ENCODE results near the gene LTF. TPM values are rescaled to one million over a fixed set of nuclear protein-coding genes. Genes with fewer than 3 reads are reported as not detected.
A peak's percentile ranks its signal among the peaks of the same experiment; 100 is the strongest.

The LTF gene
- total and polyA plus RNA-seq, 2 of the 13 experiments (the other 11 are each of a cell fraction or from before 2014, with no cell fraction given): not detected

DNA sequence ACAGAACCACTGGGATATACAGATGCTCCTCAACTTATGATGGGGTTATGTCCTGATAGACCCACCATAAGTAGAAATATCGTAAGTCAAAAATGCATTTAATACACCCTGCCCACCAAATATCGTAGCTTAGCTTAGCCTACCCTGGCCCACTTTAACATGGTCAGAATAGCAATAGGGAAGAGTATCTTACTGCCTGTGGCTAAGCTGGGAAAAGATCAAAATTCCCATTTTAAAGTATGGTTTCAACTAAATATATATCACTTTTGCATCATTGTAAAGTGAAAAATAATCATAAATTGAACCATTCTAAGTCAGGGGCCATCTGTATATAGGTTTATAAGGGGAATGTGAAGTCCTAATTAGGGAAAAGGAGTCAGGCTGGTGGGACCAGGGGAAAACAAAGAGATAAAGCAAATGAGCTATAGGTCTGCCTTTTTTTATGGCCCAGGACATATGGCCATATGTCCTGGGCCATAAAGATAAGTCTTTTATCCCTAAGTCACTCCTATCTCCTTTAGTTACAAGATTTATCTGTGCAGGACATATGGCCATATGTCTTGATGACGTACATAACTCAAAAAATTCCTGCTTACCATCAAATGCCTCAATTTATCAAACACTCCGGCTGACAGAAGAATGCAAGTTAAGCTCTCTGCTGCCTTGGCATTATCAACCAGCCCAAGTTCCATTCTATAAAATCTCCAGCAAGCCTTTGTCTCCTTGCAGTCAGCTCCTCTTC, 44.3 kb upstream of the LTF start:
- H3K4me2 ChIP-seq (ENCODE audit: low read depth, low read length): no peak overlapping the region
- intact Hi-C loops (cut with micrococcal nuclease; ENCODE audit: unreplicated experiment) (no loop called here), in situ Hi-C loops (cut with HindIII; ENCODE audit: extremely low pct_ligation_motif_present, low pct_unique_long_range_greater_than_20kb) (no loop called here)
- H3K4me1 ChIP-seq (ENCODE audit: insufficient read depth, low read length): no peaks in the 10 kb centered on the region
- no peaks in the 10 kb centered on the region for H3K36me3 ChIP-seq (replicated peaks in 1 of 2; ENCODE audit: control insufficient read depth in 1 of 2, insufficient read depth in 2 of 2, low read length in 2 of 2)
- 53% methylated on average over 4 of the region's 4 CpGs for WGBS (ENCODE audit: low lambda C conversion rate)
- no peaks in the 10 kb centered on the region for H4K20me1 ChIP-seq (ENCODE audit: insufficient read depth, low read length)
- no peaks in the 10 kb centered on the region for H3K9me3 ChIP-seq (ENCODE audit: low read length)
- no peak for DNase-seq (ENCODE audit: low spot score)
- no peak overlapping the region for H3K9ac ChIP-seq (ENCODE audit: insufficient read depth, low read depth, low read length)
- ATAC-seq: no peak
- H3K27ac ChIP-seq (ENCODE audit: extremely low read length, insufficient read depth, low read length): no peak overlapping the region
- TF ChIP-seq, protein P1, sequence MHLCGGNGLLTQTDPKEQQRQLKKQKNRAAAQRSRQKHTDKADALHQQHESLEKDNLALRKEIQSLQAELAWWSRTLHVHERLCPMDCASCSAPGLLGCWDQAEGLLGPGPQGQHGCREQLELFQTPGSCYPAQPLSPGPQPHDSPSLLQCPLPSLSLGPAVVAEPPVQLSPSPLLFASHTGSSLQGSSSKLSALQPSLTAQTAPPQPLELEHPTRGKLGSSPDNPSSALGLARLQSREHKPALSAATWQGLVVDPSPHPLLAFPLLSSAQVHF (CRISPR knock-in tag; IDR thresholded peaks at IDR 0.05): no peak
- peak; percentile 62 for TF ChIP-seq CREB1 (IDR thresholded peaks at IDR 0.05)
- no peak for TF ChIP-seq CREB1 (CRISPR knock-in tag; IDR thresholded peaks at IDR 0.05)
- no peak for TF ChIP-seq HHEX (CRISPR knock-in tag; IDR thresholded peaks at IDR 0.05)
- no peak for TF ChIP-seq JDP2 (CRISPR knock-in tag; IDR thresholded peaks at IDR 0.05; ENCODE audit: borderline replicate concordance)
- no peak overlapping the region for H3K4me3 ChIP-seq (replicated peaks in 1 of 3; ENCODE audit: insufficient read depth in 1 of 3, low read depth in 2 of 3, low read length in 3 of 3)
- ChIA-PET POLR2A (no interaction called here), CTCF (ENCODE audit: low intra/inter-chr PET ratio, low total read pairs) (no interaction called here)
- no peaks in the 10 kb centered on the region for H3K79me2 ChIP-seq (ENCODE audit: insufficient read depth, low read length)
- no peak for FAIRE-seq
- no TSS peak for BruUV-seq (replicated peaks)
- peaks cover 0 to 2% of the 10 kb centered on the region in 2 experiments; a peak in 2 of 5 replicates for H3K27me3 ChIP-seq (ENCODE audit: control insufficient read depth in 1 of 2, insufficient read depth in 2 of 2, low read length in 2 of 2)
- no peak overlapping the region for H2AFZ ChIP-seq (ENCODE audit: low read length)

DNA sequence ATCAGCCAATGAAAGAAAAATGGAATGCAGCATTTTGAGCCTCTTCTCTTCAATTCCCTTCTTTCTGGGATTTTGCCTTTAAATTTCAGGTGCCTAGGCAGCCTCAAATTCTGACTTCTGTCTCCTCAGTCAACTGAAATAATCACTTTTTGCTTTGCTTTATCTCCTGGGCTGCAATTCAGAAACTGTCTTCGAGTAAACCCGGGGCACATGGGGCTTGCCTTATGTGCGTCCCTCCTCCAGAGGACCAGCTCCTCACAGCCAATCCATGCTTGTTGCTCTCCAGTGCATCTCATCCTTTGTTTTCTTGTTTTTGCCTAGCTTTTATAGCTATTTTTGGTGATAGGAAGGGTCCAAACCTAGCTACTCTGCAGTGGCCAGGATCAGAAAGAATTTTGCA, 41.8 kb upstream of the LTF start:
- intact Hi-C loops (cut with micrococcal nuclease; ENCODE audit: unreplicated experiment) (no loop called here), in situ Hi-C loops (cut with HindIII; ENCODE audit: extremely low pct_ligation_motif_present, low pct_unique_long_range_greater_than_20kb) (no loop called here)
- Histone ChIP-seq H3K9me3 (ENCODE audit: low read length) (no peaks in the 10 kb centered on the region), H3K4me2 (ENCODE audit: low read depth, low read length) (no peak overlapping the region), H4K20me1 (ENCODE audit: insufficient read depth, low read length) (no peaks in the 10 kb centered on the region), H3K79me2 (ENCODE audit: insufficient read depth, low read length) (no peaks in the 10 kb centered on the region), H3K4me1 (ENCODE audit: insufficient read depth, low read length) (no peaks in the 10 kb centered on the region), H3K36me3 (replicated peaks in 1 of 2; ENCODE audit: control insufficient read depth in 1 of 2, insufficient read depth in 2 of 2, low read length in 2 of 2) (no peaks in the 10 kb centered on the region), H3K9ac (ENCODE audit: insufficient read depth, low read depth, low read length) (no peak overlapping the region), H3K27me3 (ENCODE audit: control insufficient read depth in 1 of 2, insufficient read depth in 2 of 2, low read length in 2 of 2) (peaks cover 0 to 2% of the 10 kb centered on the region in 2 experiments; a peak in 3 of 5 replicates), H3K27ac (ENCODE audit: extremely low read length, insufficient read depth, low read length) (no peak overlapping the region), H2AFZ (ENCODE audit: low read length) (no peak overlapping the region), H3K4me3 (replicated peaks in 1 of 3; ENCODE audit: insufficient read depth in 1 of 3, low read depth in 2 of 3, low read length in 3 of 3) (no peak overlapping the region)
- ATAC-seq (no peak), DNase-seq (ENCODE audit: low spot score) (no peak), FAIRE-seq (no peak)
- ChIA-PET CTCF (ENCODE audit: low intra/inter-chr PET ratio, low total read pairs) (no interaction called here), POLR2A (no interaction called here)
- TF ChIP-seq ZEB1 (IDR thresholded peaks at IDR 0.05; ENCODE audit: insufficient replicate concordance, low read depth): no peak
- TF ChIP-seq KLF16 (CRISPR knock-in tag; IDR thresholded peaks at IDR 0.05): no peak
- TF ChIP-seq BCL6 (CRISPR knock-in tag; IDR thresholded peaks at IDR 0.05): no peak
- TF ChIP-seq ZNF496 (CRISPR knock-in tag; IDR thresholded peaks at IDR 0.05; ENCODE audit: insufficient replicate concordance): no peak
- TF ChIP-seq NFRKB (IDR thresholded peaks at IDR 0.05): no peak
- no peak for TF ChIP-seq AGO1 (IDR thresholded peaks at IDR 0.05; ENCODE audit: low read depth, low read length, poor library complexity, severe bottlenecking)
- TF ChIP-seq NPAS2 (CRISPR knock-in tag; IDR thresholded peaks at IDR 0.05; ENCODE audit: borderline replicate concordance): no peak
- no peak for TF ChIP-seq RBAK (CRISPR knock-in tag; IDR thresholded peaks at IDR 0.05)
- no peak for TF ChIP-seq ZNF879 (CRISPR knock-in tag; IDR thresholded peaks at IDR 0.05)
- BruUV-seq (replicated peaks): no TSS peak
- 44% methylated on average over 3 of the region's 3 CpGs for WGBS (ENCODE audit: low lambda C conversion rate)

Measured in HepG2 (cell line).